ENCODE data around the gene ASB18.

Gene ASB18

GRCh38 chr2:236282406-236282805 lies 18.2 kb upstream of the ASB18 start:
- Histone ChIP-seq H2AFZ (ENCODE audit: low read length) (no peak overlapping the region), H3K9ac (ENCODE audit: low read length) (no peak overlapping the region), H3F3A (ENCODE audit: insufficient read depth, low read length) (no peaks in the 10 kb centered on the region), H3K4me3 (ENCODE audit: low read depth, low read length, poor library complexity, severe bottlenecking) (no peak overlapping the region), H3K4me1 (ENCODE audit: insufficient read depth, low read length, severe bottlenecking) (no peaks in the 10 kb centered on the region), H3K4me2 (ENCODE audit: low read length) (no peak overlapping the region), H3K9me3 (ENCODE audit: low read length) (0 out of 2 replicates have a peak, but pooled peaks cover 2% of the 10 kb centered on the region), H3K27ac (ENCODE audit: low read depth, low read length, poor library complexity, severe bottlenecking) (no peak overlapping the region), H3K9me2 (ENCODE audit: low read depth, low read length) (no peaks in the 10 kb centered on the region), H4K20me1 (ENCODE audit: insufficient read depth, low read length) (no peaks in the 10 kb centered on the region), H3K27me3 (ENCODE audit: insufficient read depth, low read length) (no peaks in the 10 kb centered on the region), H3K79me2 (ENCODE audit: insufficient read depth, low read length) (no peaks in the 10 kb centered on the region), H3K36me3 (ENCODE audit: insufficient read depth, low read length) (no peaks in the 10 kb centered on the region)
- no peak for TF ChIP-seq EZH2 (IDR thresholded peaks at IDR 0.05; ENCODE audit: borderline replicate concordance, low read length)
- TF ChIP-seq CTCF (IDR thresholded peaks at IDR 0.05; ENCODE audit: low read length): no peak

- Histone ChIP-seq H3K4me2 (ENCODE audit: low read length) (no peak overlapping the region), H3F3A (ENCODE audit: insufficient read depth, low read length) (no peaks in the 10 kb centered on the region), H3K36me3 (ENCODE audit: insufficient read depth, low read length) (no peaks in the 10 kb centered on the region), H2AFZ (ENCODE audit: low read length) (no peak overlapping the region), H3K9me3 (ENCODE audit: low read length) (0 out of 2 replicates have a peak, but pooled peaks cover 2% of the 10 kb centered on the region), H3K9ac (ENCODE audit: low read length) (no peak overlapping the region), H3K9me2 (ENCODE audit: low read depth, low read length) (no peaks in the 10 kb centered on the region), H4K20me1 (ENCODE audit: insufficient read depth, low read length) (no peaks in the 10 kb centered on the region), H3K4me3 (ENCODE audit: low read depth, low read length, poor library complexity, severe bottlenecking) (no peak overlapping the region), H3K79me2 (ENCODE audit: insufficient read depth, low read length) (no peaks in the 10 kb centered on the region), H3K4me1 (ENCODE audit: insufficient read depth, low read length, severe bottlenecking) (no peaks in the 10 kb centered on the region), H3K27me3 (ENCODE audit: insufficient read depth, low read length) (no peaks in the 10 kb centered on the region), H3K27ac (ENCODE audit: low read depth, low read length, poor library complexity, severe bottlenecking) (no peak overlapping the region)
- no peak for TF ChIP-seq CTCF (IDR thresholded peaks at IDR 0.05; ENCODE audit: low read length)
- TF ChIP-seq EZH2 (IDR thresholded peaks at IDR 0.05; ENCODE audit: borderline replicate concordance, low read length): no peak
These were observed 17.2 kb upstream of the ASB18 start for GRCh38 chr2:236281423-236281822.

- no peaks in the 10 kb centered on the region for H3K79me2 ChIP-seq (ENCODE audit: insufficient read depth, low read length)
- no peak overlapping the region for H2AFZ ChIP-seq (ENCODE audit: low read length)
- H3K27ac ChIP-seq (ENCODE audit: low read depth, low read length, poor library complexity, severe bottlenecking): no peak overlapping the region
- no peaks in the 10 kb centered on the region for H3K4me1 ChIP-seq (ENCODE audit: insufficient read depth, low read length, severe bottlenecking)
- H3F3A ChIP-seq (ENCODE audit: insufficient read depth, low read length): no peaks in the 10 kb centered on the region
- H3K4me3 ChIP-seq (ENCODE audit: low read depth, low read length, poor library complexity, severe bottlenecking): no peak overlapping the region
- no peak overlapping the region for H3K4me2 ChIP-seq (ENCODE audit: low read length)
- H3K36me3 ChIP-seq (ENCODE audit: insufficient read depth, low read length): no peaks in the 10 kb centered on the region; the same call in 1 of the 2 replicates
- no peaks in the 10 kb centered on the region for H4K20me1 ChIP-seq (ENCODE audit: insufficient read depth, low read length)
- H3K9me3 ChIP-seq (ENCODE audit: low read length): no peaks in the 10 kb centered on the region
- no peak overlapping the region for H3K9ac ChIP-seq (ENCODE audit: low read length)
- H3K27me3 ChIP-seq (ENCODE audit: insufficient read depth, low read length): no peaks in the 10 kb centered on the region
- no peaks in the 10 kb centered on the region for H3K9me2 ChIP-seq (ENCODE audit: low read depth, low read length)
- no peak for TF ChIP-seq CTCF (IDR thresholded peaks at IDR 0.05; ENCODE audit: low read length)
- no peak for TF ChIP-seq EZH2 (IDR thresholded peaks at IDR 0.05; ENCODE audit: borderline replicate concordance, low read length)
These were observed 8.9 kb upstream of the ASB18 start for GRCh38 chr2:236273126-236273525.

Data from OCI-LY1 (cell line).